Measurements from ENCODE around the gene CIRBP. TPM values are rescaled to one million over a fixed set of nuclear protein-coding genes. Genes with fewer than 3 reads are reported as not detected.

CIRBP gene
- total and polyA plus RNA-seq, 2 of the 13 experiments (the other 11 are each of a cell fraction or from before 2014, with no cell fraction given), result 133 to 140 TPM

DNA sequence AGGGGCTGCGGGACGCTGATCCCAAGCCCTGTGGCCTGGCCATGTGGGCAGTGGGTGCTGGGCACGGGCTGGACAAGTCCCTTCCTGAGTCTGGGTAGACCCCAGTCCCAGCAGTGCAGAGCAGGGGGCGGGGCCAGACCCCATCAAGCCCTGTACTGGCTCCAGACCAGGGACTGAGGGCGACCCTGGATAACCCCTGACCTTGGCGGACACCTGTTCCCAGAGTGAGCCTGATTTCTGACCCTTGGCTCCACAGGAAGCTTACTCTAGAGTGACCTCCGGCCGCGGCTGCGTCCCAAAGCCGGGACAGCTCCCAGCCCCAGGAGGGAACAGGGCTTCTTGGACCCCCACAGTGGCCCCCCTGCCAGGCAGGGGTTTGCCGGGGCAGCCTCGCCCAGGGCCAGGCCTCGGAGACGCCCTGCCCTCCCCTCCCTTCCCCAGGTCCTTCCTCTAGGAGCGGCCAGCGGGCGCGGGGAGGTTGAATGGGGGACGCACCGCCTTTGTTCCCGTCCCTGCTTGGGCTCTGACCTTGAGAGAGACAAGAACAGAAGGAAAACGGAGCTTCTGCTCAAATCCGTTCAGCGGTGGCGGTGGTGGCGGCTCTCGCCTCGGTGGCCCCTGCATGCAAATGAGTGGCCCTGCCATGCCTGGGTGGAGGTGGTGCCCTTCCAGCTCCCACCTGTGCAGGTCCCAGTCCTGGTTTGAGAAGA, 14.2 kb downstream of the CIRBP start (continued):
- TF ChIP-seq, protein P1, sequence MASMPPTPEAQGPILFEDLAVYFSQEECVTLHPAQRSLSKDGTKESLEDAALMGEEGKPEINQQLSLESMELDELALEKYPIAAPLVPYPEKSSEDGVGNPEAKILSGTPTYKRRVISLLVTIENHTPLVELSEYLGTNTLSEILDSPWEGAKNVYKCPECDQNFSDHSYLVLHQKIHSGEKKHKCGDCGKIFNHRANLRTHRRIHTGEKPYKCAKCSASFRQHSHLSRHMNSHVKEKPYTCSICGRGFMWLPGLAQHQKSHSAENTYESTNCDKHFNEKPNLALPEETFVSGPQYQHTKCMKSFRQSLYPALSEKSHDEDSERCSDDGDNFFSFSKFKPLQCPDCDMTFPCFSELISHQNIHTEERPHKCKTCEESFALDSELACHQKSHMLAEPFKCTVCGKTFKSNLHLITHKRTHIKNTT (CRISPR knock-in tag; IDR thresholded peaks at IDR 0.05), result no peak
- TF ChIP-seq, protein P2, sequence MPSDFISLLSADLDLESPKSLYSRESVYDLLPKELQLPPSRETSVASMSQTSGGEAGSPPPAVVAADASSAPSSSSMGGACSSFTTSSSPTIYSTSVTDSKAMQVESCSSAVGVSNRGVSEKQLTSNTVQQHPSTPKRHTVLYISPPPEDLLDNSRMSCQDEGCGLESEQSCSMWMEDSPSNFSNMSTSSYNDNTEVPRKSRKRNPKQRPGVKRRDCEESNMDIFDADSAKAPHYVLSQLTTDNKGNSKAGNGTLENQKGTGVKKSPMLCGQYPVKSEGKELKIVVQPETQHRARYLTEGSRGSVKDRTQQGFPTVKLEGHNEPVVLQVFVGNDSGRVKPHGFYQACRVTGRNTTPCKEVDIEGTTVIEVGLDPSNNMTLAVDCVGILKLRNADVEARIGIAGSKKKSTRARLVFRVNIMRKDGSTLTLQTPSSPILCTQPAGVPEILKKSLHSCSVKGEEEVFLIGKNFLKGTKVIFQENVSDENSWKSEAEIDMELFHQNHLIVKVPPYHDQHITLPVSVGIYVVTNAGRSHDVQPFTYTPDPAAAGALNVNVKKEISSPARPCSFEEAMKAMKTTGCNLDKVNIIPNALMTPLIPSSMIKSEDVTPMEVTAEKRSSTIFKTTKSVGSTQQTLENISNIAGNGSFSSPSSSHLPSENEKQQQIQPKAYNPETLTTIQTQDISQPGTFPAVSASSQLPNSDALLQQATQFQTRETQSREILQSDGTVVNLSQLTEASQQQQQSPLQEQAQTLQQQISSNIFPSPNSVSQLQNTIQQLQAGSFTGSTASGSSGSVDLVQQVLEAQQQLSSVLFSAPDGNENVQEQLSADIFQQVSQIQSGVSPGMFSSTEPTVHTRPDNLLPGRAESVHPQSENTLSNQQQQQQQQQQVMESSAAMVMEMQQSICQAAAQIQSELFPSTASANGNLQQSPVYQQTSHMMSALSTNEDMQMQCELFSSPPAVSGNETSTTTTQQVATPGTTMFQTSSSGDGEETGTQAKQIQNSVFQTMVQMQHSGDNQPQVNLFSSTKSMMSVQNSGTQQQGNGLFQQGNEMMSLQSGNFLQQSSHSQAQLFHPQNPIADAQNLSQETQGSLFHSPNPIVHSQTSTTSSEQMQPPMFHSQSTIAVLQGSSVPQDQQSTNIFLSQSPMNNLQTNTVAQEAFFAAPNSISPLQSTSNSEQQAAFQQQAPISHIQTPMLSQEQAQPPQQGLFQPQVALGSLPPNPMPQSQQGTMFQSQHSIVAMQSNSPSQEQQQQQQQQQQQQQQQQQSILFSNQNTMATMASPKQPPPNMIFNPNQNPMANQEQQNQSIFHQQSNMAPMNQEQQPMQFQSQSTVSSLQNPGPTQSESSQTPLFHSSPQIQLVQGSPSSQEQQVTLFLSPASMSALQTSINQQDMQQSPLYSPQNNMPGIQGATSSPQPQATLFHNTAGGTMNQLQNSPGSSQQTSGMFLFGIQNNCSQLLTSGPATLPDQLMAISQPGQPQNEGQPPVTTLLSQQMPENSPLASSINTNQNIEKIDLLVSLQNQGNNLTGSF (CRISPR knock-in tag; IDR thresholded peaks at IDR 0.05), result no peak
- TF ChIP-seq ZNF577 (CRISPR knock-in tag; IDR thresholded peaks at IDR 0.05; ENCODE audit: borderline replicate concordance, low read depth) (no peak), ZNF607 (CRISPR knock-in tag; IDR thresholded peaks at IDR 0.05; ENCODE audit: borderline replicate concordance) (no peak), SNAI1 (CRISPR knock-in tag; IDR thresholded peaks at IDR 0.05; ENCODE audit: borderline replicate concordance) (peak; percentile 92; the same call in 1 of the 2 replicates), ZNF317 (CRISPR knock-in tag; IDR thresholded peaks at IDR 0.05) (no peak), ZNF839 (CRISPR knock-in tag; IDR thresholded peaks at IDR 0.05; ENCODE audit: borderline replicate concordance) (no peak), ZNF430 (CRISPR knock-in tag; IDR thresholded peaks at IDR 0.05) (no peak), ATF7-NPFF (CRISPR knock-in tag; IDR thresholded peaks at IDR 0.05; ENCODE audit: low read depth) (no peak), HNRNPK (IDR thresholded peaks at IDR 0.05; ENCODE audit: low read depth, low read length, poor library complexity, severe bottlenecking) (peak; percentile 10), CEBPB (IDR thresholded peaks at IDR 0.05; ENCODE audit: borderline replicate concordance, low read depth, low read length) (no peak), SALL2 (CRISPR knock-in tag; IDR thresholded peaks at IDR 0.05) (peak; percentile 68; the same call in 1 of the 2 replicates), MIER2 (CRISPR knock-in tag; IDR thresholded peaks at IDR 0.05) (0 out of 2 replicates have a peak, but pooled peaks have one; percentile 12), MZF1 (CRISPR knock-in tag; IDR thresholded peaks at IDR 0.05; ENCODE audit: borderline replicate concordance) (no peak), ZNF543 (CRISPR knock-in tag; IDR thresholded peaks at IDR 0.05) (no peak)
- TF ChIP-seq, protein P3, sequence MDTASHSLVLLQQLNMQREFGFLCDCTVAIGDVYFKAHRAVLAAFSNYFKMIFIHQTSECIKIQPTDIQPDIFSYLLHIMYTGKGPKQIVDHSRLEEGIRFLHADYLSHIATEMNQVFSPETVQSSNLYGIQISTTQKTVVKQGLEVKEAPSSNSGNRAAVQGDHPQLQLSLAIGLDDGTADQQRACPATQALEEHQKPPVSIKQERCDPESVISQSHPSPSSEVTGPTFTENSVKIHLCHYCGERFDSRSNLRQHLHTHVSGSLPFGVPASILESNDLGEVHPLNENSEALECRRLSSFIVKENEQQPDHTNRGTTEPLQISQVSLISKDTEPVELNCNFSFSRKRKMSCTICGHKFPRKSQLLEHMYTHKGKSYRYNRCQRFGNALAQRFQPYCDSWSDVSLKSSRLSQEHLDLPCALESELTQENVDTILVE (CRISPR knock-in tag; IDR thresholded peaks at IDR 0.05), result no peak
- TF ChIP-seq, protein P4, sequence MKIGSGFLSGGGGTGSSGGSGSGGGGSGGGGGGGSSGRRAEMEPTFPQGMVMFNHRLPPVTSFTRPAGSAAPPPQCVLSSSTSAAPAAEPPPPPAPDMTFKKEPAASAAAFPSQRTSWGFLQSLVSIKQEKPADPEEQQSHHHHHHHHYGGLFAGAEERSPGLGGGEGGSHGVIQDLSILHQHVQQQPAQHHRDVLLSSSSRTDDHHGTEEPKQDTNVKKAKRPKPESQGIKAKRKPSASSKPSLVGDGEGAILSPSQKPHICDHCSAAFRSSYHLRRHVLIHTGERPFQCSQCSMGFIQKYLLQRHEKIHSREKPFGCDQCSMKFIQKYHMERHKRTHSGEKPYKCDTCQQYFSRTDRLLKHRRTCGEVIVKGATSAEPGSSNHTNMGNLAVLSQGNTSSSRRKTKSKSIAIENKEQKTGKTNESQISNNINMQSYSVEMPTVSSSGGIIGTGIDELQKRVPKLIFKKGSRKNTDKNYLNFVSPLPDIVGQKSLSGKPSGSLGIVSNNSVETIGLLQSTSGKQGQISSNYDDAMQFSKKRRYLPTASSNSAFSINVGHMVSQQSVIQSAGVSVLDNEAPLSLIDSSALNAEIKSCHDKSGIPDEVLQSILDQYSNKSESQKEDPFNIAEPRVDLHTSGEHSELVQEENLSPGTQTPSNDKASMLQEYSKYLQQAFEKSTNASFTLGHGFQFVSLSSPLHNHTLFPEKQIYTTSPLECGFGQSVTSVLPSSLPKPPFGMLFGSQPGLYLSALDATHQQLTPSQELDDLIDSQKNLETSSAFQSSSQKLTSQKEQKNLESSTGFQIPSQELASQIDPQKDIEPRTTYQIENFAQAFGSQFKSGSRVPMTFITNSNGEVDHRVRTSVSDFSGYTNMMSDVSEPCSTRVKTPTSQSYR (CRISPR knock-in tag; IDR thresholded peaks at IDR 0.05; ENCODE audit: borderline replicate concordance), result no peak
- TF ChIP-seq, protein P5, sequence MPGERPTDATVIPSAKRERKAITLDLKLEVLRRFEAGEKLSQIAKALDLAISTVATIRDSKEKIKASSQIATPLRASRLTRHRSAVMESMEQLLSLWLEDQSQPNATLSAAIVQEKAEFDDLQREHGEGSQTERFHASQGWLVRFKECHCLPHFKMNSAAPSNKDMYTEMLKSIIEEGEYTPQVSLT (CRISPR knock-in tag; IDR thresholded peaks at IDR 0.05; ENCODE audit: borderline replicate concordance, low read depth), result no peak

All from HepG2 (cell line).